NCI-H2107 treated with DMSO at 0.1 percent for 48 hours (cell line): Measurements from ENCODE around the gene LZTR1.

Experiments used
- DNase-seq: peaks from one replicate; lab custom pipeline; 2025; ENCODE audit not compliant: unreplicated experiment; lab: John Stamatoyannopoulos, UW

LZTR1 gene

GRCh38 chr22:21014202-21014725 is 32.2 kb downstream of the LZTR1 start:
- peak; percentile 72 for DNase-seq

DNA sequence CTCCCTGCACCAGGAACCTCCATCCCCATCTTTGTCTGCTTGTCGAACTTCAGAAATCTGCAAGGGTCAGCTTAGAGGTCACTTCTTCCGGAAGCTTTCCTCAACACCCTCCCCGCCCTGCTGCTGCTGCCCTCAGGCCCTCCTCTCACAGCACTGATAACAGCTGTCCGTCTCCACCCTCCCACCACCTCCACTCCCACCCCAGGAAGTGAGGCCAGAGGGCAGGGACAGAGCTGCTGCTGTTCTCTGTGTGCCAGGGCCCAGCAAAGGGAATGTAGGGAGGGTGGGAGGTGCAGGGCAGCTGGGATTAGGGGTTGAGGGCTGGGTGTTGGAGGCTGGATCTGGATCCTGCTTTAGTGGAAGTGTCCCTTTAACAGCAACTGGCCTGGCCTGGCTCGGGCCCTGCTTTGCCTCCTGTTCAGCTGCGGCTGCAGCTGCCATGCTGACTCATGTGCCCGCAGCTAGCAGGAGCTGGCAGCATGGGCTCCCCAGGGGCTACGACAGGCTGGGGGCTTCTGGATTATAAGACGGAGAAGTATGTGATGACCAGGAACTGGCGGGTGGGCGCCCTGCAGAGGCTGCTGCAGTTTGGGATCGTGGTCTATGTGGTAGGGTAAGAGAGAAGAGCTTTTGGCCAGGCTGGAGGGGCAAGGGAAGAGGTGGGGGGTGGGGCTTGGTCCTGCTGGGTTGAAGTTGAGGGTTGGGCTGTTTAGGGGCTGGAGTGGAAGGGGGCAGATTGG is 32.8 kb downstream of the LZTR1 start, which contains the start of gene P2RX6:
Gene P2RX6, plus strand, starts transcription at position 440 of the 740 bp plus-strand sequence. Its CDS starts 10 bp downstream, at position 450.
- DNase-seq: no peak

- DNase-seq: no peak
These were observed 33.4 kb downstream of the LZTR1 start for GRCh38 chr22:21015466-21016006.

- DNase-seq: no peak
These were observed 34.7 kb downstream of the LZTR1 start for GRCh38 chr22:21016644-21017420.

- DNase-seq: no peak
These were observed 36.2 kb downstream of the LZTR1 start for GRCh38 chr22:21018314-21018713.

- DNase-seq: no peak
These were observed 38.8 kb downstream of the LZTR1 start for GRCh38 chr22:21020802-21021429.

DNA sequence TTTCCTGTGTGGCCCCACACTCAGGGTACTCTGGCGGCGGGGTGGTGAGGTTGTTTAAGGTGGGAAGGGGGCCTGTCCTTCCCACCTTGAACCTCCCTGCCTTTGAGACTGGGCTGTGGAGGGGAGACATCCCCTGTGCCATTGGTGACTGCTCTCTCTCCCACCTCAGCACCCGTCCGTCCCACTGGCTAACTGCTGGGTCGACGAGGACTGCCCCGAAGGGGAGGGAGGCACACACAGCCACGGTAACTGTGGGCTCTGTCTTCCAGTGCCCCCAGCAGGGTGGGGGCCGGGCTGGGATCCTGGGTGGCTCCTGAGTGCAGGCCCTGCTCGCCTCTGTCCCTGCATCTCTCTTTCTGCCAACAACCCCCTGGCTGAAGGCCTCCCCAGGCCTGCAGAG is 40.4 kb downstream of the LZTR1 start:
- no peak for DNase-seq

GRCh38 chr22:21022955-21023614 is 41.0 kb downstream of the LZTR1 start:
- no peak for DNase-seq

- no peak for DNase-seq
These were observed 43.2 kb downstream of the LZTR1 start for GRCh38 chr22:21025266-21025665.

GRCh38 chr22:21025763-21026755 is 44.0 kb downstream of the LZTR1 start:
- no peak for DNase-seq

DNA sequence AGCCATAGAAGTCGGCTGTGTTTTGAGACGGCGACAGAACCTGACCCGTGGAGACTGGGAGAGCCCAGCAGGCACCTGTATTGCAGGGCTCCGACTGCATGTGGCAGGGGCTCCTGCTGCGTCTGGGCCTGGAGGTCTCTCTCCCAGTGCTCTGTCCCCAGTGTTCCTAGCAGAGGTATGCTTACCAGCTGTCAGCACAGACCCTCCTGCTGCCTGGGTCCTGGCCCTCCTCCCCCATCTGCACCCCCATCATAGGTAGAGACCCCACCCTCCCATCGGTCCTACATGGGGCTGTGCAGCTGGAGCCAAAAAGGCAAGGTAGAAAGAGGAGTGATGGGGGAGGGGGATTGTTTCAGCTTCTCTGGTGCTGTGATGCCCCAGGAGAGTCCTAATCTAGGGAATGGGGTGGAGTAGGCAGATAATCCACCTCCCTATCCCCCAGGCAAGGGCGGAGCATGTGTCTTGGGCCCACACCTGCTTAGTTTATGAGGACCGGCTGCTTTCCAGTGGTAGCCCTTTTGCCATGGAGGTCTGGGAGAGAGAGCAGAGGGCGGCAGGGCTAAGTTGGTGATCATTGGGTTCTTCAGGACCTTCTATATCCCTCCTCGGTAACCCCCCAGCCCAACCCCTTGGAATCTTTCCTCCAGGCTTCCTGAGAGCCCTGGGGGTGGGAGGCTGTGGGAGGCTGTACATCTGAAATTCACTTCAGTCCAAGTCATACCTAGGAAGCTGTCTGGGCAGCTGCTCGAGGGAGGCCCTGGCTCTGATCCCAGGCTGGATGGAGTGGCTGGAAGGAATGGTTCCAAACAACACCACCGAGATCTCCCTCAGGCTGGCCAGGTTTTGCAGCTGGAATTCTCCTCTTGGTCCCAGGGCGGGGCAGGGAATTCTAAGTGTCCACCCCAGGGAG is 44.9 kb downstream of the LZTR1 start:
- DNase-seq: no peak

- no peak for DNase-seq
These were observed 46.5 kb downstream of the LZTR1 start for GRCh38 chr22:21028277-21029251.

DNA sequence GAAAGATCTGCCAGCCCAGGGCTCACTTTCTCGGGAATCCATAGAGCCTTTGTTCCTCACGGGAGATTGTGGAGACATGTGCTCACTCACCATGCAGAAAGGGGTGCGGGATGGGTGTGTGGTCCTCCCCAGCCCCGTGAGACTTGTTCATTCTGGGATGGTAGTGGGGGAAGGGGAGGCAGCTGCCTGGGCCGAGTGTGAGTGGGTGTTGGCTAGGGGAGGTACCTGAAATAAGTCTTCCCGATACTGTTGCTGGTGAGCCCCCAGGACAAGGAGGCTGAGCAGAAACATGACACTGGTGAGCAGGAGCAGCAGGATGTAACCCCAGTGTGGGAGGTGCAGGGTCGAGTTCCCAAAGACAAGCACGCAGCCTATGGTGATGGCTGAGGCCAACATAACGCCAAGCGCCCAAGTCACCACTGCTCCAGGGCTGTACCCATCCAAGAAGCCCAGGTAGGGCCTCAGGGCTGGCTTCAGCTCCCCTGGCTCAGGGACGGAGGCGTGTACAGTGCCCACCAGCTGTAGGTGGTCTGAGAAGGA is 47.5 kb downstream of the LZTR1 start:
- no peak for DNase-seq

GRCh38 chr22:21030032-21030431 is 47.9 kb downstream of the LZTR1 start:
- no peak for DNase-seq

GRCh38 chr22:21030621-21031544 is 48.8 kb downstream of the LZTR1 start:
- no peak for DNase-seq

DNA sequence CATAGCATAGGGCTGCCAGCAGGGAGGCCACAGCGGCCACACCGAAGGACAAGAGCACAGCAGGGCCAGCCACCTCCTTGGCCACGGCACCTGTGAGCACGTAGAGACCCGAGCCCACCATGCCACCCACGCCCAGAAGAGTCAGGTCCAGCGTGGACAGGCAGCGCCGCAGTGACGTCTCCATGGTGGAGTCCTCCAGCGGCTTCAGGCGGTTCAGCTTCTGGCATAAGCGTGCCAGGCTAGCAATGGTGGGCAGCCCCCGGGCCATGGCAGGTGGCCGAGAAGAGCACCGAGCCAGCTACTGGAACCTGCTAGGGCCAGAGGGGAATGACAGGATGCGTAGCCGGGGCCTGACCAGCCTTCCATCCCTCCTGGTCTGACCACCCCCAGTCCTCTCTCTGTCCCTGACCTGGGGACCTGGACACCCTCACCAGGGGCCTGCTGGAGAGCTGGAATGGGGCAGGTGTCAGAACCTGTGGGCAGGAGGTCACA is 49.5 kb downstream of the LZTR1 start:
- no peak for DNase-seq
